Activated T-helper 2 cell treated with anti-CD3 and anti-CD28 coated beads, Interferon-gamma antibody, Interleukin-2, Interleukin-4, amounts not matched to agents 10 μg/mL and 5 μg/mL and 100 μg/mL, durations not matched to agents 14 hours and 24 hours and 36 hours (primary cell): ENCODE results near the gene MRPL23. TPM values are rescaled to one million over a fixed set of nuclear protein-coding genes. Genes with fewer than 3 reads are reported as not detected.

ENCODE experiments used
- total RNA-seq: library from RNA; stranded (reverse); gene quantifications from 2 replicates; pipeline ENCODE4 v1.2.3, GENCODE V29; 2022

Gene MRPL23
- total RNA-seq, 1 donor from 2014 or later: 72.2 TPM

Other genes with a start within 250 kb of the MRPL23 start
- 0.14 and 0.34 TPM in 2 replicates for gene IFITM10, start 196.7 kb upstream of the MRPL23 start, total RNA-seq
- 73.5 and 76.3 TPM in 2 replicates for gene CTSD, start 183.4 kb upstream of the MRPL23 start, total RNA-seq
- gene SYT8, start 112.3 kb upstream of the MRPL23 start, total RNA-seq: not detected in 2 replicates
- gene TNNI2, start 108.4 kb upstream of the MRPL23 start, total RNA-seq: 0.27 TPM in 1 of 2 replicates, not detected in the other
- 442 and 449 TPM in 2 replicates for gene LSP1, start 94.2 kb upstream of the MRPL23 start, total RNA-seq
- 0.05 TPM in 1 of 2 replicates, not detected in the other for gene PRR33, start 55.4 kb upstream of the MRPL23 start, total RNA-seq
- gene TNNT3, start 27.6 kb upstream of the MRPL23 start, total RNA-seq: 2.0 and 2.9 TPM in 2 replicates
- gene H19, start 50.5 kb downstream of the MRPL23 start, total RNA-seq: 0.34 TPM in 1 of 2 replicates, not detected in the other
- 0.05 and 0.16 TPM in 2 replicates for gene IGF2, start 192.1 kb downstream of the MRPL23 start, total RNA-seq
- gene INS, start 213.9 kb downstream of the MRPL23 start, total RNA-seq: not detected in 2 replicates
- not detected in 2 replicates for gene TH, start 224.5 kb downstream of the MRPL23 start, total RNA-seq